MM.1S (cell line): ENCODE measurements around the gene TBC1D25.

Source experiments
- CTCF ChIP-seq: fragments of 300-600 bp; sonication (generic); IDR thresholded peaks from 2 replicates; pipeline ENCODE4 v1.5.1; 2016; ENCODE audit warnings: antibody characterized with exemption, low read length, mixed read lengths
- EZH2 ChIP-seq: fragments of 300-600 bp; sonication (generic); optimal IDR thresholded peaks from 2 replicates; pipeline ENCODE3; 2017; ENCODE audit warnings: low read depth, mild to moderate bottlenecking, antibody characterized with exemption, low read length, mixed read lengths
- EZH2phosphoT487 ChIP-seq: fragments of 300-600 bp; sonication (generic); IDR thresholded peaks from 2 replicates; pipeline ENCODE4 v1.6.1; 2018; ENCODE audit warnings: antibody characterized with exemption, low read length

GRCh38 chrX:48521353-48522243 lies 17.9 kb upstream of the TBC1D25 start, which contains the start of gene EBP:
- TF ChIP-seq CTCF (no peak), EZH2 (no peak), EZH2phosphoT487 (no peak)
